Measurements from ENCODE around the gene EFNA5.

Gene EFNA5

GRCh38 chr5:107485184-107485583 lies 185.6 kb downstream of the EFNA5 start:
- no peaks in the 10 kb centered on the region for H3K4me1 ChIP-seq (ENCODE audit: control insufficient read depth, insufficient read depth, low read length, poor library complexity, severe bottlenecking)
- DNase-seq: no peak
- no peak overlapping the region for H3K27ac ChIP-seq (ENCODE audit: insufficient read depth, low read length, poor library complexity, severe bottlenecking)

DNA sequence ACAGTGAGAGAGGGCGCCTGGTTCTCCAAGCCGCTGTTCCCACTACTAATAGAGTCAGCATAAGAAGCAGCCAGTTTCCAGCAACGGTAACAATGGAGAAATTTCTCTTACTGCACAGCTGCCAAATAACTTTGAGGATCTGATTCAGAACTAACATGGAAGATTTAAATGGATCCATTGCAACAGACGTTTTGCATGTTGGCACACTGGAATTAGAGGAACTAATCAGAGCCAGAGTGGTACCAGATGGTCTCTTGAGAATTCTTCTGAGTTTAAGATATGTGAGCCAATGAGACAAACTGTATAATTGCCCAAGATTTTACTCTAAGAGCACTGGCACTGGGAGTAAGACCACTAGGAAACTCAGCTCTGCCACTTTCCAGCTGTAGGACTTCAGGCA lies 186.5 kb downstream of the EFNA5 start:
- no peaks in the 10 kb centered on the region for H3K36me3 ChIP-seq (ENCODE audit: control insufficient read depth, insufficient read depth, low read length)
- H3K4me1 ChIP-seq (ENCODE audit: control insufficient read depth, insufficient read depth, low read length, poor library complexity, severe bottlenecking): no peaks in the 10 kb centered on the region
- H3K9me3 ChIP-seq (ENCODE audit: control insufficient read depth, low read length): no peaks in the 10 kb centered on the region
- no peak for DNase-seq
- H3K27me3 ChIP-seq (replicated peaks; ENCODE audit: control insufficient read depth, insufficient read depth, low read length, poor library complexity, severe bottlenecking): no peaks in the 10 kb centered on the region
- H3K27ac ChIP-seq (ENCODE audit: insufficient read depth, low read length, poor library complexity, severe bottlenecking): no peak overlapping the region
- no peak overlapping the region for H3K4me3 ChIP-seq (ENCODE audit: insufficient read depth, low read depth, low read length, poor library complexity, severe bottlenecking)

More at GRCh38 chr5:107485184-107485583, 185.6 kb downstream of the EFNA5 start:
- no peaks in the 10 kb centered on the region for H3K36me3 ChIP-seq (ENCODE audit: control insufficient read depth, insufficient read depth, low read length)
- H3K27me3 ChIP-seq (replicated peaks; ENCODE audit: control insufficient read depth, insufficient read depth, low read length, poor library complexity, severe bottlenecking): no peaks in the 10 kb centered on the region
- no peak overlapping the region for H3K4me3 ChIP-seq (ENCODE audit: insufficient read depth, low read depth, low read length, poor library complexity, severe bottlenecking)
- H3K9me3 ChIP-seq (ENCODE audit: control insufficient read depth, low read length): no peaks in the 10 kb centered on the region

- Histone ChIP-seq H3K4me3 (ENCODE audit: insufficient read depth, low read depth, low read length, poor library complexity, severe bottlenecking) (no peak overlapping the region), H3K4me1 (ENCODE audit: control insufficient read depth, insufficient read depth, low read length, poor library complexity, severe bottlenecking) (no peaks in the 10 kb centered on the region), H3K27ac (ENCODE audit: insufficient read depth, low read length, poor library complexity, severe bottlenecking) (no peak overlapping the region), H3K9me3 (ENCODE audit: control insufficient read depth, low read length) (no peaks in the 10 kb centered on the region), H3K27me3 (replicated peaks; ENCODE audit: control insufficient read depth, insufficient read depth, low read length, poor library complexity, severe bottlenecking) (no peaks in the 10 kb centered on the region), H3K36me3 (ENCODE audit: control insufficient read depth, insufficient read depth, low read length) (no peaks in the 10 kb centered on the region)
- no peak for DNase-seq
Observed at GRCh38 chr5:107483231-107484024, 187.3 kb downstream of the EFNA5 start.

GRCh38 chr5:107478068-107478641 lies 192.6 kb downstream of the EFNA5 start:
- H3K4me1 ChIP-seq (ENCODE audit: control insufficient read depth, insufficient read depth, low read length, poor library complexity, severe bottlenecking): no peaks in the 10 kb centered on the region
- H3K9me3 ChIP-seq (ENCODE audit: control insufficient read depth, low read length): no peaks in the 10 kb centered on the region
- no peak overlapping the region for H3K4me3 ChIP-seq (ENCODE audit: insufficient read depth, low read depth, low read length, poor library complexity, severe bottlenecking)
- no peaks in the 10 kb centered on the region for H3K27me3 ChIP-seq (replicated peaks; ENCODE audit: control insufficient read depth, insufficient read depth, low read length, poor library complexity, severe bottlenecking)
- H3K36me3 ChIP-seq (ENCODE audit: control insufficient read depth, insufficient read depth, low read length): no peaks in the 10 kb centered on the region
- DNase-seq: no peak
- H3K27ac ChIP-seq (ENCODE audit: insufficient read depth, low read length, poor library complexity, severe bottlenecking): no peak overlapping the region

DNA sequence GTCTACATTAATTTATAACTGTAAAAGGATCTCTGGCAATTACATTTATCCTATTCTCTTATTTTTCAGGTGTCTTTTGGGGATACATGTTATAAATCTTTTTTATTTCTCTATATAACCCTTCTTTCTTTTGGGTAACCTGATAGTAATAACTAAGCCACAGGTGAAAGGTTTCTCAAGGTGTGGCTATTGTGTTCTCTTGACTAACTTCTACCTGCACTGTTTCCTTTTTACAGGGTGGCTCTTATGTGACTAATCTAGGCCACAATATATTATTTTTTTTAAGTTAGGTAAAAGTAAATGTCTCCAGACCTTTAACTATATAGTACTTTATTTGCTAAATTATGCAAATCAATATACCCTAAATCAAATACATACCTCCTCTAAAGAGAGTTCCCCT lies 193.2 kb downstream of the EFNA5 start:
- Histone ChIP-seq H3K9me3 (ENCODE audit: control insufficient read depth, low read length) (no peaks in the 10 kb centered on the region), H3K36me3 (ENCODE audit: control insufficient read depth, insufficient read depth, low read length) (no peaks in the 10 kb centered on the region), H3K4me1 (ENCODE audit: control insufficient read depth, insufficient read depth, low read length, poor library complexity, severe bottlenecking) (no peaks in the 10 kb centered on the region), H3K27ac (ENCODE audit: insufficient read depth, low read length, poor library complexity, severe bottlenecking) (no peak overlapping the region), H3K27me3 (replicated peaks; ENCODE audit: control insufficient read depth, insufficient read depth, low read length, poor library complexity, severe bottlenecking) (no peaks in the 10 kb centered on the region), H3K4me3 (ENCODE audit: insufficient read depth, low read depth, low read length, poor library complexity, severe bottlenecking) (no peak overlapping the region)
- no peak for DNase-seq

DNA sequence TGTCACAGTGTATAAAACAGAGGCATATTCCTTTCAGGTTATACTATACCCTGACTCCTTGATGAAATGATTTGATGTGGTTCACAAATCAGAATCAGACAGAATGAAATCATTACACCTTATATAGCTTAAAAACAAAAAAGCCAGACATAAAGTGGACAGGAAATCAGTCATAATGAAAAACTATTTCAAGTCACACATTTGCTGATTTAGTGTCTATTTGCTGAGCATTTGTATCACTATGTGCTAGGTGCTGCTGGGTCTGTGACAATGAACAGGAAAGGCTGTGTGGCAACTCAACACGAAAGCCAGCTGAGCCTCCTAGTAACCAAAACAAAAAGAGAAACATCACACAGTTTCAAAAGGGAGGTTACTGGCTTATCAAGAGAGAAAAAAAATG lies 194.0 kb downstream of the EFNA5 start:
- Histone ChIP-seq H3K4me1 (ENCODE audit: control insufficient read depth, insufficient read depth, low read length, poor library complexity, severe bottlenecking) (no peaks in the 10 kb centered on the region), H3K27ac (ENCODE audit: insufficient read depth, low read length, poor library complexity, severe bottlenecking) (no peak overlapping the region), H3K36me3 (ENCODE audit: control insufficient read depth, insufficient read depth, low read length) (no peaks in the 10 kb centered on the region), H3K4me3 (ENCODE audit: insufficient read depth, low read depth, low read length, poor library complexity, severe bottlenecking) (no peak overlapping the region), H3K9me3 (ENCODE audit: control insufficient read depth, low read length) (no peaks in the 10 kb centered on the region), H3K27me3 (replicated peaks; ENCODE audit: control insufficient read depth, insufficient read depth, low read length, poor library complexity, severe bottlenecking) (no peaks in the 10 kb centered on the region)
- peak in 1 of 3 donors; percentile 2 for DNase-seq

GRCh38 chr5:107474716-107475489 lies 195.8 kb downstream of the EFNA5 start:
- H3K4me1 ChIP-seq (ENCODE audit: control insufficient read depth, insufficient read depth, low read length, poor library complexity, severe bottlenecking): no peaks in the 10 kb centered on the region
- no peak overlapping the region for H3K27ac ChIP-seq (ENCODE audit: insufficient read depth, low read length, poor library complexity, severe bottlenecking)
- no peaks in the 10 kb centered on the region for H3K9me3 ChIP-seq (ENCODE audit: control insufficient read depth, low read length)
- DNase-seq: no peak
- H3K4me3 ChIP-seq (ENCODE audit: insufficient read depth, low read depth, low read length, poor library complexity, severe bottlenecking): no peak overlapping the region
- H3K36me3 ChIP-seq (ENCODE audit: control insufficient read depth, insufficient read depth, low read length): no peaks in the 10 kb centered on the region
- H3K27me3 ChIP-seq (replicated peaks; ENCODE audit: control insufficient read depth, insufficient read depth, low read length, poor library complexity, severe bottlenecking): no peaks in the 10 kb centered on the region

DNA sequence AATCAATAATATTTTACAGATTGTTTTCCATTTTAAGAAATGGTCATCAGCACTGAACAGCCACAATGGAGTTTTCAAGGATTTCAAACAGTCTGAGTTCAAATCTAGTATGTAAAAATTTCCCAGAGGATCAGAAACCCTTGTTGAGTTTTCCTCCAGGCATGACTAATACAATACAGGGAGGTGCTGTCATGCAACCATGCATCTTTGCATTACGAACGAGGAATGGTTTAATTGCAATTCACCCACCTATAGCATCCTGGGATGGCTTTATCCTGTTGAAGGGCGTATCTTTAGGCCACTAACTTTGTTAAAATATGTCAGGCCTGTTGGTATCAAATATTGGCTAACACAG lies 196.4 kb downstream of the EFNA5 start:
- no peak for DNase-seq
- Histone ChIP-seq H3K27me3 (replicated peaks; ENCODE audit: control insufficient read depth, insufficient read depth, low read length, poor library complexity, severe bottlenecking) (no peaks in the 10 kb centered on the region), H3K4me1 (ENCODE audit: control insufficient read depth, insufficient read depth, low read length, poor library complexity, severe bottlenecking) (no peaks in the 10 kb centered on the region), H3K27ac (ENCODE audit: insufficient read depth, low read length, poor library complexity, severe bottlenecking) (no peak overlapping the region), H3K9me3 (ENCODE audit: control insufficient read depth, low read length) (no peaks in the 10 kb centered on the region), H3K4me3 (ENCODE audit: insufficient read depth, low read depth, low read length, poor library complexity, severe bottlenecking) (no peak overlapping the region), H3K36me3 (ENCODE audit: control insufficient read depth, insufficient read depth, low read length) (no peaks in the 10 kb centered on the region)

- H3K36me3 ChIP-seq (ENCODE audit: control insufficient read depth, insufficient read depth, low read length): no peaks in the 10 kb centered on the region
- no peak overlapping the region for H3K27ac ChIP-seq (ENCODE audit: insufficient read depth, low read length, poor library complexity, severe bottlenecking)
- no peaks in the 10 kb centered on the region for H3K9me3 ChIP-seq (ENCODE audit: control insufficient read depth, low read length)
- DNase-seq: no peak
- H3K27me3 ChIP-seq (replicated peaks; ENCODE audit: control insufficient read depth, insufficient read depth, low read length, poor library complexity, severe bottlenecking): no peaks in the 10 kb centered on the region
- no peak overlapping the region for H3K4me3 ChIP-seq (ENCODE audit: insufficient read depth, low read depth, low read length, poor library complexity, severe bottlenecking)
- no peaks in the 10 kb centered on the region for H3K4me1 ChIP-seq (ENCODE audit: control insufficient read depth, insufficient read depth, low read length, poor library complexity, severe bottlenecking)
Observed at GRCh38 chr5:107472620-107473064, 198.1 kb downstream of the EFNA5 start.

GRCh38 chr5:107470295-107470582 lies 200.5 kb downstream of the EFNA5 start:
- Histone ChIP-seq H3K4me3 (ENCODE audit: insufficient read depth, low read depth, low read length, poor library complexity, severe bottlenecking) (no peak overlapping the region), H3K27me3 (replicated peaks; ENCODE audit: control insufficient read depth, insufficient read depth, low read length, poor library complexity, severe bottlenecking) (no peaks in the 10 kb centered on the region), H3K36me3 (ENCODE audit: control insufficient read depth, insufficient read depth, low read length) (no peaks in the 10 kb centered on the region), H3K9me3 (ENCODE audit: control insufficient read depth, low read length) (no peaks in the 10 kb centered on the region), H3K27ac (ENCODE audit: insufficient read depth, low read length, poor library complexity, severe bottlenecking) (no peak overlapping the region), H3K4me1 (ENCODE audit: control insufficient read depth, insufficient read depth, low read length, poor library complexity, severe bottlenecking) (no peaks in the 10 kb centered on the region)
- DNase-seq: no peak

Data from effector memory CD4-positive, alpha-beta T cell (primary cell).